Measurements from ENCODE around the gene BRK1. TPM values are rescaled to one million over a fixed set of nuclear protein-coding genes. Genes with fewer than 3 reads are reported as not detected.

Gene BRK1
- total and polyA plus RNA-seq, 9 of the 15 experiments (the other 6 are each of a cell fraction or from before 2014, with no cell fraction given): 105 to 634 (median 250) TPM

DNA sequence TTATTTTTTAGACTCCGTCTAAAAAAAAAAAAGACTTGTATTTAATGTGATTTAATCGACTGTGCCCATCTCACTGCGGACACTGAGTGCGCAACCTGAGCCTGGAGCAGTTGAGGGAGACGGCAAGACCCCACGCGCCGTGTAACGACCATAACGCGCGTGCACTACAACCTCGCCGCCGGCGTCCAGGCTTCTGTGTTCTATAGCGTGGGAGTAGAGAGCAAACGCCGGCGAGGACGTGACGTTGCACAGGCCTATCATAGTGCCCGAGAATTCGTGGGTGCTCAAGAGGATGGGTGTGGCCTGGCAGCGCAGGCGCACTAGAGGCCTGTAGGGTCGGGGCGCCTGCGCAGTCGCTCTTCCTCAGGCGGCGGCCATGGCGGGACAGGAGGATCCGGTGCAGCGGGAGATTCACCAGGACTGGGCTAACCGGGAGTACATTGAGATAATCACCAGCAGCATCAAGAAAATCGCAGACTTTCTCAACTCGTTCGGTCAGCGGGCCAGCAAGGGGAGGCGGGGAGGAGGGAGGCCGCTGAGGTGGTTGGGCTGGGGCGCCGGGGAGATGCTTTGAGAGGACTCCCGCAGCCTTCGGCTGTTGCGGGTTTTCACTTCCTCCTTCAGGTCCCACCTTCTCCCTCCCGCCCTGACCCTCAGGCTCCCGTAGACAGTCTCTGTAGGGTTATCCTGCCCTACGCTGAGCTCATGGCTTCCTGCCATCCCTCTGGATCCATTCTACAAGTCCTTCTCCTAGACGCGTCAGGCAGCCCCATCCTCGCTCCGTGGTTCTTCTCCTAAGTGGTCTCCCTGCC is at the start of gene BRK1 (continued):
- TF ChIP-seq POLR3G (IDR thresholded peaks at IDR 0.05; ENCODE audit: extremely low read depth, insufficient read length, insufficient replicate concordance) (no peak), IFI16 (CRISPR knock-in tag; IDR thresholded peaks at IDR 0.05) (no peak), RBFOX2 (IDR thresholded peaks at IDR 0.05; ENCODE audit: low read depth, low read length) (peak; percentile 98), KAT2B (IDR thresholded peaks at IDR 0.05; ENCODE audit: low read depth, low read length) (no peak), SETDB1 (IDR thresholded peaks at IDR 0.05; ENCODE audit: low read length) (peak; percentile 79), BHLHE40 (IDR thresholded peaks at IDR 0.05; ENCODE audit: low read length) (peak; percentile 53; the same call in 1 of the 2 replicates), BACH1 (tag; IDR thresholded peaks at IDR 0.05) (no peak), HMGN3 (IDR thresholded peaks at IDR 0.05; ENCODE audit: borderline replicate concordance, extremely low read depth, insufficient read length, low read depth, low read length) (peak; percentile 80), THAP12 (CRISPR knock-in tag; IDR thresholded peaks at IDR 0.05) (peak; percentile 81), RERE (CRISPR knock-in tag; IDR thresholded peaks at IDR 0.05; ENCODE audit: borderline replicate concordance) (no peak), DPF2 (IDR thresholded peaks at IDR 0.05) (peak; percentile 58), KDM1A (IDR thresholded peaks at IDR 0.05) (no peak), SRSF1 (IDR thresholded peaks at IDR 0.05; ENCODE audit: low read depth, low read length) (no peak), NRF1 (conservative IDR thresholded peaks at IDR 0.05 in 1 of 2, IDR thresholded peaks at IDR 0.05 in 1 of 2) (peak; percentile 99), FOSL1 (tag; conservative IDR thresholded peaks at IDR 0.05) (peak; percentile 44; the same call in 1 of the 2 replicates)
- TF ChIP-seq, protein P1, sequence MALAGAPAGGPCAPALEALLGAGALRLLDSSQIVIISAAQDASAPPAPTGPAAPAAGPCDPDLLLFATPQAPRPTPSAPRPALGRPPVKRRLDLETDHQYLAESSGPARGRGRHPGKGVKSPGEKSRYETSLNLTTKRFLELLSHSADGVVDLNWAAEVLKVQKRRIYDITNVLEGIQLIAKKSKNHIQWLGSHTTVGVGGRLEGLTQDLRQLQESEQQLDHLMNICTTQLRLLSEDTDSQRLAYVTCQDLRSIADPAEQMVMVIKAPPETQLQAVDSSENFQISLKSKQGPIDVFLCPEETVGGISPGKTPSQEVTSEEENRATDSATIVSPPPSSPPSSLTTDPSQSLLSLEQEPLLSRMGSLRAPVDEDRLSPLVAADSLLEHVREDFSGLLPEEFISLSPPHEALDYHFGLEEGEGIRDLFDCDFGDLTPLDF (CRISPR knock-in tag; IDR thresholded peaks at IDR 0.05): peak; percentile 70
- TF ChIP-seq, protein P2, sequence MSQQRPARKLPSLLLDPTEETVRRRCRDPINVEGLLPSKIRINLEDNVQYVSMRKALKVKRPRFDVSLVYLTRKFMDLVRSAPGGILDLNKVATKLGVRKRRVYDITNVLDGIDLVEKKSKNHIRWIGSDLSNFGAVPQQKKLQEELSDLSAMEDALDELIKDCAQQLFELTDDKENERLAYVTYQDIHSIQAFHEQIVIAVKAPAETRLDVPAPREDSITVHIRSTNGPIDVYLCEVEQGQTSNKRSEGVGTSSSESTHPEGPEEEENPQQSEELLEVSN (IDR thresholded peaks at IDR 0.05; ENCODE audit: borderline replicate concordance in 1 of 2, extremely low read depth in 1 of 2, insufficient read depth in 1 of 2, insufficient read length in 1 of 2, low read depth in 1 of 2, low read length in 1 of 2, poor library complexity in 1 of 2, severe bottlenecking in 1 of 2): peak; percentile 88 to 93

Data from K562 (cell line).